C4-2B (cell line): ENCODE data around the gene CYTH4.

ENCODE experiments used
- ZFX ChIP-seq: fragments of 450-650 bp; IDR thresholded peaks from 2 replicates; pipeline ENCODE4 v1.6.1; 2017
- TF ChIP-seq, protein P1 (sequence below): fragments of 450-650 bp; conservative IDR thresholded peaks from 2 replicates; pipeline ENCODE4 v1.5.1; 2017; ENCODE audit warnings: mild to moderate bottlenecking

DNA sequence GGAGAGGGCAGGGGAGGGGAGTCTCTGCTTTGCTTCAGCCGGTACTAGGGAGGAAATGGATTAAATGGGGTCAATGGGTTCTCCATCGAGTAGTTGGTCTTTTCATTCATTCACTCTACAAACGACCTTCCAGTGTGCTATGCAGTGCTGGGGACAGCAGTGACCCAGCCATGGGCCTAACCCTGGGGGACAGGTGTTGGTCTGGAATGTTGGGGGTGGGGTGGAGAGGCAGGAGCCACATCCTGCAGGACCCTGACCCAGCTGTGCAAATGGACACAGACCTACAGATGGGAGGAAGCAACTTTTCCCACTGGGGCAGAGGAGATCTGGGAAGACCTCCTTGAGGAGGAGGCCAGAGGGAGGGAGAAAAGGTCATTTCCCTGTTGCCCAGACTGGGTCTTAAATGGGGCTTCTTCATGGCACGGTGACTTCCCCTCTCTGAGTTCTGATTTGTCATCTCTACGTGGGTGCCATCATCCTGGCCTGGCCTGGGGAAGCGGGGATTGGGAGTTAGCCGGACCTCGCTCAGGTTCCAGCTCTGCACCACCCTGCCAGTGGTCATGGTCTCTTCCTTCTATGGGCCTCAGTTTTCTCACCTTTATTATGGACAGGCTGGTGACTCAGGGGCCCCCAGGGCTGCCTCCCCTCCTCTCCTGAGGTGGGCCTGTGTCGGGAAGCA, 2.0 kb downstream of the CYTH4 start:
- TF ChIP-seq, protein P1, sequence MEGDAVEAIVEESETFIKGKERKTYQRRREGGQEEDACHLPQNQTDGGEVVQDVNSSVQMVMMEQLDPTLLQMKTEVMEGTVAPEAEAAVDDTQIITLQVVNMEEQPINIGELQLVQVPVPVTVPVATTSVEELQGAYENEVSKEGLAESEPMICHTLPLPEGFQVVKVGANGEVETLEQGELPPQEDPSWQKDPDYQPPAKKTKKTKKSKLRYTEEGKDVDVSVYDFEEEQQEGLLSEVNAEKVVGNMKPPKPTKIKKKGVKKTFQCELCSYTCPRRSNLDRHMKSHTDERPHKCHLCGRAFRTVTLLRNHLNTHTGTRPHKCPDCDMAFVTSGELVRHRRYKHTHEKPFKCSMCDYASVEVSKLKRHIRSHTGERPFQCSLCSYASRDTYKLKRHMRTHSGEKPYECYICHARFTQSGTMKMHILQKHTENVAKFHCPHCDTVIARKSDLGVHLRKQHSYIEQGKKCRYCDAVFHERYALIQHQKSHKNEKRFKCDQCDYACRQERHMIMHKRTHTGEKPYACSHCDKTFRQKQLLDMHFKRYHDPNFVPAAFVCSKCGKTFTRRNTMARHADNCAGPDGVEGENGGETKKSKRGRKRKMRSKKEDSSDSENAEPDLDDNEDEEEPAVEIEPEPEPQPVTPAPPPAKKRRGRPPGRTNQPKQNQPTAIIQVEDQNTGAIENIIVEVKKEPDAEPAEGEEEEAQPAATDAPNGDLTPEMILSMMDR, result no peak
- TF ChIP-seq ZFX, result no peak
